CD14-positive monocyte (primary cell): ENCODE results near the gene IL6ST. TPM values are rescaled to one million over a fixed set of nuclear protein-coding genes. Genes with fewer than 3 reads are reported as not detected.
A peak's percentile ranks its signal among the peaks of the same experiment; 100 is the strongest.
"Not testable (repeated sequence)": the region's sequence is repeated elsewhere in the genome, so short reads cannot be mapped to it uniquely, and the experiment has no call there.

Experiments
- DNase-seq, 3 donors: peaks; one replicate each; pipeline ENCODE4 v3.0.0-alpha.2; 2011 to 2022
- H2AFZ ChIP-seq: 2 replicates; pipeline ENCODE4 v1.6.0; 2012; ENCODE audit warnings: mild to moderate bottlenecking, low read depth, low read length, inconsistent platforms; ENCODE audit not compliant: insufficient read depth, poor library complexity, severe bottlenecking
- H3K27ac ChIP-seq, 2 donors: 1 replicate in 1 of 2; 2 replicates in 1 of 2; pipeline ENCODE4 v1.5.1; 2012 to 2013; ENCODE audit warnings: low read length in 2 of 2, control low read depth in 1 of 2, inconsistent platforms in 1 of 2, low read depth in 1 of 2, mild to moderate bottlenecking in 1 of 2
- H3K27me3 ChIP-seq, 2 donors: one replicate each; pipeline versions ENCODE4 v1.6.0 to v1.6.1; 2011 to 2013; ENCODE audit warnings: low read length in 2 of 2; ENCODE audit not compliant: control insufficient read depth in 2 of 2, insufficient read depth in 2 of 2
- H3K36me3 ChIP-seq, 2 donors: replicated peaks in 1 of 2; 1 replicate in 1 of 2; 2 replicates in 1 of 2; pipeline versions ENCODE4 v1.5.1 to v1.6.1; 2012 to 2013; ENCODE audit warnings: low read length in 2 of 2, control low read depth in 1 of 2, inconsistent platforms in 1 of 2, mild to moderate bottlenecking in 1 of 2; ENCODE audit not compliant: insufficient read depth in 2 of 2, control insufficient read depth in 1 of 2
- H3K4me1 ChIP-seq, 2 donors: 1 replicate in 1 of 2; 2 replicates in 1 of 2; pipeline versions ENCODE4 v1.5.1 to v1.6.1; 2012 to 2013; ENCODE audit warnings: low read length in 2 of 2, control low read depth in 1 of 2, inconsistent platforms in 1 of 2, mild to moderate bottlenecking in 1 of 2, moderate library complexity in 1 of 2; ENCODE audit not compliant: insufficient read depth in 2 of 2, control insufficient read depth in 1 of 2
- H3K4me2 ChIP-seq: replicated peaks from 2 replicates; pipeline ENCODE3; 2012; ENCODE audit warnings: low read length, moderate library complexity, mild to moderate bottlenecking; ENCODE audit not compliant: poor library complexity, severe bottlenecking; ENCODE audit errors: extremely low read depth
- H3K4me3 ChIP-seq, 3 experiments: fragments of 200-600 bp in 1 of 3; sonication (generic) in 1 of 3; replicated peaks in 1 of 3; 1 replicate in 2 of 3; 2 replicates in 1 of 3; pipeline ENCODE4 v1.5.1; 2011 to 2013; ENCODE audit warnings: low read length in 3 of 3, mild to moderate bottlenecking in 3 of 3, control low read depth in 2 of 3, low read depth in 2 of 3, inconsistent platforms in 1 of 3, moderate library complexity in 1 of 3
- H3K79me2 ChIP-seq: 2 replicates; pipeline ENCODE4 v1.6.0; 2012; ENCODE audit warnings: mild to moderate bottlenecking, control low read depth, inconsistent platforms, low read length, moderate library complexity; ENCODE audit not compliant: insufficient read depth
- H3K9ac ChIP-seq: 2 replicates; pipeline ENCODE4 v1.6.0; 2017; ENCODE audit warnings: low read length, mild to moderate bottlenecking; ENCODE audit not compliant: insufficient read depth, poor library complexity, severe bottlenecking
- H3K9me3 ChIP-seq, 2 donors: replicated peaks in 1 of 2; 1 replicate in 1 of 2; 2 replicates in 1 of 2; pipeline versions ENCODE4 v1.5.1 to v1.6.1; 2012 to 2013; ENCODE audit warnings: low read length in 2 of 2, control low read depth in 1 of 2; ENCODE audit not compliant: control insufficient read depth in 1 of 2, insufficient read depth in 1 of 2
- H4K20me1 ChIP-seq: 2 replicates; pipeline ENCODE4 v1.6.0; 2012; ENCODE audit warnings: mild to moderate bottlenecking, low read length, control low read depth, moderate library complexity; ENCODE audit not compliant: insufficient read depth
- H3K27ac Mint-ChIP-seq, 7 donors: one replicate each; pipeline ENCODE4 v1.8.0; 2020; ENCODE audit warnings: mild to moderate bottlenecking in 7 of 7, mixed read lengths in 7 of 7, moderate library complexity in 6 of 7, inconsistent platforms in 2 of 7
- H3K27me3 Mint-ChIP-seq, 3 donors: one replicate each; pipeline ENCODE4 v1.8.0; 2021 to 2022; ENCODE audit warnings: low read depth in 3 of 3, mild to moderate bottlenecking in 3 of 3, mixed read lengths in 3 of 3, moderate library complexity in 3 of 3, inconsistent platforms in 1 of 3
- H3K36me3 Mint-ChIP-seq, 2 donors: one replicate each; pipeline ENCODE4 v1.8.0; 2020; ENCODE audit warnings: mixed read lengths in 2 of 2, inconsistent platforms in 1 of 2, mild to moderate bottlenecking in 1 of 2
- H3K4me1 Mint-ChIP-seq: one replicate; pipeline ENCODE4 v1.8.0; 2020; ENCODE audit warnings: mild to moderate bottlenecking, mixed read lengths
- H3K4me3 Mint-ChIP-seq, 2 donors: one replicate each; pipeline ENCODE4 v1.8.0; 2020; ENCODE audit warnings: mild to moderate bottlenecking in 2 of 2, mixed read lengths in 2 of 2, moderate library complexity in 1 of 2
- H3K9me3 Mint-ChIP-seq, 7 donors: one replicate each; pipeline ENCODE4 v1.8.0; 2020 to 2022; ENCODE audit warnings: mixed read lengths in 7 of 7, mild to moderate bottlenecking in 6 of 7, moderate library complexity in 6 of 7, inconsistent platforms in 2 of 7
- WGBS: methylation state at CpG from one replicate; pipeline ENCODE4 v1.1.5; 2013; ENCODE audit warnings: missing lambda C conversion rate; ENCODE audit not compliant: insufficient coverage; 5-methylcytosine and 5-hydroxymethylcytosine counted together
- intact Hi-C, 2 donors: fragments of 100-400 bp; cut with micrococcal nuclease; formaldehyde crosslinking; loops; one replicate each; pipeline versions ENCODE4 v1.15.0 to v1.15.1; 2023
- polyA plus RNA-seq, 3 donors: library from polyadenylated mRNA; depleted of rRNA in 1 of 3; unstranded in 2 of 3; stranded (reverse) in 1 of 3; fragments of 300-500 nt in 2 of 3; fragments of >200 nt in 1 of 3; fragmentation: Illumina TruSeq in 2 of 3; gene quantifications; 1 replicate in 2 of 3; 2 replicates in 1 of 3; pipeline ENCODE4 v1.2.3, GENCODE V29; 2012 to 2021
- TF ChIP-seq, protein P1 (sequence below): fragments of 200-600 bp; IDR thresholded peaks from one replicate; pipeline ENCODE4 v1.8.0; 2022; ENCODE audit warnings: antibody characterized with exemption, mild to moderate bottlenecking

IL6ST gene
- polyA plus RNA-seq, 3 donors, result 22.1 to 28.7 (median 25.7) TPM

- TF ChIP-seq, protein P1, sequence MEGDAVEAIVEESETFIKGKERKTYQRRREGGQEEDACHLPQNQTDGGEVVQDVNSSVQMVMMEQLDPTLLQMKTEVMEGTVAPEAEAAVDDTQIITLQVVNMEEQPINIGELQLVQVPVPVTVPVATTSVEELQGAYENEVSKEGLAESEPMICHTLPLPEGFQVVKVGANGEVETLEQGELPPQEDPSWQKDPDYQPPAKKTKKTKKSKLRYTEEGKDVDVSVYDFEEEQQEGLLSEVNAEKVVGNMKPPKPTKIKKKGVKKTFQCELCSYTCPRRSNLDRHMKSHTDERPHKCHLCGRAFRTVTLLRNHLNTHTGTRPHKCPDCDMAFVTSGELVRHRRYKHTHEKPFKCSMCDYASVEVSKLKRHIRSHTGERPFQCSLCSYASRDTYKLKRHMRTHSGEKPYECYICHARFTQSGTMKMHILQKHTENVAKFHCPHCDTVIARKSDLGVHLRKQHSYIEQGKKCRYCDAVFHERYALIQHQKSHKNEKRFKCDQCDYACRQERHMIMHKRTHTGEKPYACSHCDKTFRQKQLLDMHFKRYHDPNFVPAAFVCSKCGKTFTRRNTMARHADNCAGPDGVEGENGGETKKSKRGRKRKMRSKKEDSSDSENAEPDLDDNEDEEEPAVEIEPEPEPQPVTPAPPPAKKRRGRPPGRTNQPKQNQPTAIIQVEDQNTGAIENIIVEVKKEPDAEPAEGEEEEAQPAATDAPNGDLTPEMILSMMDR, result no peak
- WGBS, result 93% methylated on average over 3 of the region's 7 CpGs
- DNase-seq, result no peak
- no peak overlapping the region for H2AFZ ChIP-seq
- Mint-ChIP-seq H3K27ac (peak overlapping the region in 1 of 7 donors; percentile 32), H3K4me3 (no peak overlapping the region), H3K36me3 (peaks cover 64 to 74% of the 10 kb centered on the region in 2 donors), H3K4me1 (no peaks in the 10 kb centered on the region), H3K27me3 (peaks cover 0 to 1% (median 0%) of the 10 kb centered on the region in 3 donors), H3K9me3 (no peaks in the 10 kb centered on the region)
- H3K27me3 ChIP-seq, result no peaks in the 10 kb centered on the region
- peaks cover 71% of the 10 kb centered on the region for H4K20me1 ChIP-seq
- H3K4me2 ChIP-seq, result no peak overlapping the region
- intact Hi-C loops, result loop anchor here in 1 of 2 donors (10.0 kb wide), 1 partner anchor 924 kb away; no protein-coding TSS in a partner anchor
- H3K9ac ChIP-seq, result no peak overlapping the region
- no peak overlapping the region for H3K4me3 ChIP-seq
- no peak overlapping the region for H3K27ac ChIP-seq
- H3K9me3 ChIP-seq, result no peaks in the 10 kb centered on the region
- H3K36me3 ChIP-seq, result peaks cover 89 to 96% of the 10 kb centered on the region in 2 donors
- H3K79me2 ChIP-seq, result peaks cover 8% of the 10 kb centered on the region
- H3K4me1 ChIP-seq, result no peaks in the 10 kb centered on the region
Measured at GRCh38 chr5:55960779-55961178, 34.0 kb downstream of the IL6ST start.

- WGBS, result no CpG with 5 or more reads among the region's 1 CpG
- intact Hi-C loops, result loop anchor here in 1 of 2 donors (10.0 kb wide), 1 partner anchor 926 kb away; no protein-coding TSS in a partner anchor
Measured at GRCh38 chr5:55959208-55959607, 35.6 kb downstream of the IL6ST start.

DNA sequence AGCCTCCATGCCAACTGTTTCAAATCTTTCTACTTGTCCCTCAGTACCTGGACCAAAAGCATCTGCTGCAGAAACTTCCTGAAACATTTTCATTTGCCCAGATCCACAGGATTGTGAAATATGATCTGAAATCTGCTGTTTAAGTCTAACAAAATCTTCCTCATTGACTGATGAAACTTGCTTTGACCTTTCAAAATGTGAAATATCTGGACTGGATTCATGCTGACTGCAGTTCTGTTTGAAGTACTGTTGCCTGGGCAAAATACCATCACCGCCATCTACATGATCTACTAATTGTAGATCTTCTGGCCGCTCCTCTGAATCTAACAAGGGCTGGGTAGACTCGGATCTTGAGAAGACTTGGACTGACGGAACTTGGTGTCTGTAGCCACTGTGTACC is 53.6 kb downstream of the IL6ST start:
- not testable (repeated sequence) for H3K27me3 Mint-ChIP-seq, H3K4me3 ChIP-seq, H3K9me3 Mint-ChIP-seq, H3K9me3 ChIP-seq, H3K27me3 ChIP-seq, DNase-seq, H3K79me2 ChIP-seq, H3K4me1 Mint-ChIP-seq, H2AFZ ChIP-seq, H3K4me3 Mint-ChIP-seq, H3K4me2 ChIP-seq, H3K9ac ChIP-seq, H3K4me1 ChIP-seq
- H4K20me1 ChIP-seq, result peaks cover 26% of the 10 kb centered on the region
- H3K36me3 ChIP-seq, result peaks cover 75 to 92% of the 10 kb centered on the region in 2 donors
- 90% methylated on average over 2 of the region's 4 CpGs for WGBS
- Mint-ChIP-seq H3K36me3 (peaks cover 74 to 85% of the 10 kb centered on the region in 2 donors), H3K27ac (peak overlapping the region in 2 of 7 donors; percentile 17 to 68)
- intact Hi-C loops, result loop anchor here in 1 of 2 donors (10.0 kb wide), 1 partner anchor 934 kb away; no protein-coding TSS in a partner anchor
- H3K27ac ChIP-seq, result peak overlapping the region in 1 of 2 donors; percentile 7

More at GRCh38 chr5:55959208-55959607, 35.6 kb downstream of the IL6ST start:
- Mint-ChIP-seq H3K27me3 (peaks cover 0 to 1% (median 0%) of the 10 kb centered on the region in 3 donors), H3K36me3 (peaks cover 67 to 82% of the 10 kb centered on the region in 2 donors), H3K4me1 (no peaks in the 10 kb centered on the region), H3K4me3 (no peak overlapping the region), H3K9me3 (no peaks in the 10 kb centered on the region), H3K27ac (no peak overlapping the region)
- no peak overlapping the region for H3K4me3 ChIP-seq
- no peak for DNase-seq
- H3K27ac ChIP-seq, result no peak overlapping the region
- H2AFZ ChIP-seq, result no peak overlapping the region
- H3K36me3 ChIP-seq, result peaks cover 89 to 96% of the 10 kb centered on the region in 2 donors
- no peak overlapping the region for H3K9ac ChIP-seq
- H3K9me3 ChIP-seq, result no peaks in the 10 kb centered on the region
- no peaks in the 10 kb centered on the region for H3K27me3 ChIP-seq
- H3K4me1 ChIP-seq, result no peaks in the 10 kb centered on the region
- peaks cover 8% of the 10 kb centered on the region for H3K79me2 ChIP-seq
- no peak overlapping the region for H3K4me2 ChIP-seq
- TF ChIP-seq, protein P1, result no peak
- peaks cover 74% of the 10 kb centered on the region for H4K20me1 ChIP-seq
